GM12892 (cell line): Measurements from ENCODE around the gene LCT.
"Not testable (repeated sequence)": the region's sequence is repeated elsewhere in the genome, so short reads cannot be mapped to it uniquely, and the experiment has no call there.

Experiments used
- DNase-seq: peaks from one replicate; pipeline ENCODE4 v3.0.0; 2011; ENCODE audit not compliant: insufficient read length
- FAIRE-seq: peaks from 2 replicates; lab custom pipeline; 2011; peaks lifted over from hg19 to GRCh38; lab: Jason Lieb, UNC
- POLR2A ChIP-seq: IDR thresholded peaks from 2 replicates; pipeline ENCODE4 v1.6.1; 2011; ENCODE audit warnings: low read depth, low read length, control low read depth
- POLR2AphosphoS5 ChIP-seq: IDR thresholded peaks from 2 replicates; pipeline ENCODE4 v1.6.1; 2011; ENCODE audit warnings: low read depth, low read length, control low read depth
- TAF1 ChIP-seq: IDR thresholded peaks from 2 replicates; pipeline ENCODE4 v1.6.1; 2011; ENCODE audit warnings: low read depth, mild to moderate bottlenecking, control low read depth, low read length, borderline replicate concordance

The LCT gene

DNA sequence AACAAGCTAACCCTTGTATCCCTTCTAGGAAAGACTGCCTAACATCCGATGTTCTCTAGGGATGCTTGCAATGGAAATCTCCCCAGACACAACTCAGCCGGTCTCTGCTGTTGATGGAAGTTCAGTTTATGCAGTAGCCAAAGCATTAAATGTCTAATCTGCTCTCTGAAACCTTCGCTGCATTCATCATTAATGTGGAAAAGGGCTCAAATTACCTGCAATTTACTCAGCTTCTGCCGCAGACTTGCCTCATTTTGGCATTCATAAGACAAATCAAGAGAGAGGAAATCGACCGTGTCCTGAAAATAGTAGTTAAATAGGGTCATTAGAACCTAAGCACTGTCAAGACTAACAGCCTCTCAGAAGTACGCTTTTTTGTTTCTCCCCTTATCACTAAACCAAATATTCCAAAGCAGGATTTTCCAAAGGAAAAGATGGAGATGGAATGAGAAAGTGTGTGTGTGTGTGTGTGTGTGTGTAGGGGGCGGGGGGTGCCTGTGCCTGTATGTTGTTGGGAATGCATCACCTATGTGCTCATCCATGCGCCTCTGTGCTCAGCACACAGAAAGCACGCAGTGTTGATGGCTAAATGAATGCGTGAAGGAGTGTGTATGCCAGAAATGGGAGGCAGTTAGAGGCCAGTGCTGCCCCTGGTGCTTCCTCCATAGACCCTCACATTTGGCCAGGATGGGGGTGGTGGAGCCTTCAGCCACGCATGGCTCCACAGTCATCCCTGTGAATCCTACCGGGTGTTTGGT lies 7.4 kb downstream of the LCT start:
- no peak for TF ChIP-seq POLR2A
- TF ChIP-seq POLR2AphosphoS5 = no peak
- TF ChIP-seq TAF1 = no peak
- no peak for FAIRE-seq
- DNase-seq = no peak

DNA sequence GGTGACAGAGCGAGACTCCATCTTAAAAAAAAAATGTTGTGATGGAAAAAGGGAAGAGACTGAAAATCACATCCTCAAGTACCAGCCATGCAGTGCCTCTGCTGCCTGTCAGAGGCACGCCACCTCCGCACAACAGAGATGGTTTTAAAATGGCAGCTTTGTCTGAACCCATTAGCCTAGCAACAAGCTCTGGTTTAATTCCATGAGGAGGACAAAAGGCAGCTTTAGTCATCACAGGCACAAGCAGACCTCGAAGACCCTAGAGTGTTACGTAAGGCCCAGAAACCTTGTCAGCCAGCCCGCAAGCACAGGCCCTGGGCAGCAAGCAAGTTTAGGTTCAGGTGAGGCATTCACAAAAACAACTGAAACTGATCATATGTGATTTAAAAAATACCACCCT lies 10.4 kb downstream of the LCT start:
- TF ChIP-seq POLR2A = no peak
- TF ChIP-seq TAF1 = no peak
- TF ChIP-seq POLR2AphosphoS5 = no peak
- no peak for DNase-seq
- FAIRE-seq = no peak

DNA sequence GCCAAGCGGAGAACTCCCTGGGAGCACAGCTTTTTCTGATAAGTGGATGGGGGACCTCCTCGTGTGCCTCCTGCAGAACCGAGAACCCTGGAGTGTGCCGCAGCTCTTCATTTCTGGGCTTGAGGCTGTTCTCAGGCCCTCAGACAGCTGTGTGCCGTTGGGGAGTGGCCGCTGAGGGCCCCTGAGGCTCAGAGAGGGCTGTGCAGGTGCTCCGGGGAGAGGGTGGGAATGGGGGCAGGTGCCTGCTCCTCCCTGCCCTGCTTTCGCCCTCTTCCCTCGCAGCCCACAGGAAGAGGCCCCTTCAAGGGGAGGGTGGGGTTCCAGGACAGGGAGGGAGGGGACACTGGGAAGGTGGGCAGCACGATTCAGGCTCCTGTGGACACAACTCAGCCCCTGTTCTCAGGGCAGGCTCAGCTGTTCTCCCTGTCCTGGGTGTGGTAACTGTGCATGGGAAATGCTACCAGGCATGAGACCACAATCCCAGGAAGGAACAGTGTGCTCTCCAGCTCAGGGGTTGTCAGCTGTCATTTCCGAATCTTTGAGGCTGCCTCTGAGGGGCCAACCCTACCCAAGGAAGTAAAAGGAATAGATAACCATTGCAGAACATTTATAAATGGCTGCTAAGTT lies 11.3 kb downstream of the LCT start:
- no peak for DNase-seq
- no peak for TF ChIP-seq TAF1
- TF ChIP-seq POLR2A = no peak
- no peak for TF ChIP-seq POLR2AphosphoS5
- no peak for FAIRE-seq

DNA sequence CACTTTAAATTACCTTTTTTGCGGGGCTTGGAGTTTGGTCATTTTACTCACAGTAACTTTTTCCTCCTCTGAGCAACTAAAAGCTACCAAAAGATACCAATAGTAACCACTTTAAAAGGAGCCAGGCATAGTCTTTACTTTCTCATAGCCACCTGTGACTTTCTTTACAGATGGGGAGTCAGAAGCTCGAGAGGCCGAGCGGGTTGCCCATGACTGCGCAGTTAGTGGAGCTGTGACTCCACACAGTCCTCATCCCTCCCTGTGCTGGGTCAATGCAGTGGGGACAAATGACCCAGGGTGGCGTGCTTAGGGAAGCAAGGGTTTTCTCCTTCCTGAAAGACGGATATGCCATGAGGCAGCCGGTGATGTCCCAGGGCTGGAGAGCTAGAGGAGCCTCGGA lies 11.9 kb downstream of the LCT start:
- TF ChIP-seq POLR2A = no peak
- no peak for TF ChIP-seq TAF1
- no peak for TF ChIP-seq POLR2AphosphoS5
- no peak for DNase-seq
- FAIRE-seq = no peak

DNA sequence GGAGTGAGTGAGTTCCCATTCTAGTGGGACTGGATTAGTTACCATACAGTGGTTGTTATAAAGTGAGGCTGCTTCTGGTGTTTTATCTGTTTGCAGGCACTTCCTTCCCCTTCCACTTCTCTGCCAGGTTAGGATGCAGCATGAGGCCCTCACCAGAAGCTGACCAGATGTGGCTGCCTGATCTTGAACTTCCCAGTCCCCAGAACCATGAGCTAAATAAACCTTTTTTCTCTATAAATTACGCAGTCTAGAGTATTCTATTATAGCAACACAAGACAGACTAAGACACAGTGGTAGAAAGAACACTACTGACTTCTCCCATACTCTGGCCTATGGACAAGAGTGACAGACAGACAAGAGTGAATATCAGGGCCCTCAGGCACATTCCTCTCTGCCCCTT lies 14.1 kb downstream of the LCT start:
- FAIRE-seq = no peak

DNA sequence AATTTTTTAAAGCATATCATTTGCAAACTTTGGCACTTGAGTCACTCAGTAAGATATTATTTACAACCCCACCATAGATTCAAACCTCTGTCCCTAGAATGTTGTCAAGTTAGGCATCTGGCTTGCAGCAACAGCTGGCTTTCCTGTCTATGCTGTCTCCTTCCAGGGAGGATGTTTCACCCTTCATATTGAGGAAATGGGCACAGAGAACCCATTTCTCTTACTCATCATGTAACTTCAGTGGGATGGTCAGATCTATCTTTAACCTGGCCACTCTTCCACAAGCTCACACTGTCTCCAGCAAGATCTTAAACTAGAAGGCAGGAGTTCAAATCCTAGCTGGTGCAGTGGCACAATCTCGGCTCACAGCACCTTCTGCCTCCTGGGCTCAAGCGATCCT lies 15.8 kb downstream of the LCT start:
- DNase-seq (no peak), FAIRE-seq (peak; percentile 73)
- TF ChIP-seq TAF1 (no peak), POLR2AphosphoS5 (no peak), POLR2A (no peak)

More for the DNA sequence above, 14.1 kb downstream of the LCT start:
- no peak for TF ChIP-seq POLR2A
- TF ChIP-seq POLR2AphosphoS5 = no peak
- DNase-seq = no peak

DNA sequence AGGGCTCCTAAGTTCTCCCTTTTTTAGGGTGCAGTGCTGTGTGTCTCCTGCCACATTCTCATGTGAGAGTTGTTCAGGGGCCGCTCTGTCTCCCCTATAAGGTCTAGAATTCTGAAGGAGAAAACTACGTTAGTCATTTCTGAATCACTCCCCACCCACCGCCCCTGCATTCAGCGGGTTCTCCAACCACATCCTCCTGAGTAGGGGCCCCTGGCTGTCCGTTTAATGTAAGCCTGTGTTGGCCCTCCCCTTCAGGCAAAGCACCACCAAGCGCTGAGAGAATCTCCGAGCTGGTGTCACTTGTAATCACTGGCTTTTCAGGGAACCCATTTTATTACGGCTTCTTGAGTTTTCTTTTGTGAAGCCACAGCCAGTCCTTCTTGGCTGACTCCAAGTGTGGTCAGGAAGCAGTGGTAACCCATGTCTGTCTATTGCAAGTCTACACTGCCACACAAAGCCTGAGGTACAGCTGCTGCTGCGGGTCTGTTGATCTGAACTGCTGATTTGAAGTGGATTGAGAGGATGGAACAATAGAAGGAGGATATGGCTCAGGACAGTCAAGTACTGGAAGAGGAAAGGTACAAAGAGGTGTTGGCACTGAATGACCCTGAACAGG lies 16.9 kb downstream of the LCT start:
- TF ChIP-seq POLR2AphosphoS5 = no peak; the same call in 1 of the 2 replicates
- TF ChIP-seq TAF1 = 0 out of 2 replicates have a peak, but pooled peaks have one; percentile 32
- TF ChIP-seq POLR2A = peak; percentile 33
- FAIRE-seq = peak; percentile 87
- peak; percentile 32 for DNase-seq

DNA sequence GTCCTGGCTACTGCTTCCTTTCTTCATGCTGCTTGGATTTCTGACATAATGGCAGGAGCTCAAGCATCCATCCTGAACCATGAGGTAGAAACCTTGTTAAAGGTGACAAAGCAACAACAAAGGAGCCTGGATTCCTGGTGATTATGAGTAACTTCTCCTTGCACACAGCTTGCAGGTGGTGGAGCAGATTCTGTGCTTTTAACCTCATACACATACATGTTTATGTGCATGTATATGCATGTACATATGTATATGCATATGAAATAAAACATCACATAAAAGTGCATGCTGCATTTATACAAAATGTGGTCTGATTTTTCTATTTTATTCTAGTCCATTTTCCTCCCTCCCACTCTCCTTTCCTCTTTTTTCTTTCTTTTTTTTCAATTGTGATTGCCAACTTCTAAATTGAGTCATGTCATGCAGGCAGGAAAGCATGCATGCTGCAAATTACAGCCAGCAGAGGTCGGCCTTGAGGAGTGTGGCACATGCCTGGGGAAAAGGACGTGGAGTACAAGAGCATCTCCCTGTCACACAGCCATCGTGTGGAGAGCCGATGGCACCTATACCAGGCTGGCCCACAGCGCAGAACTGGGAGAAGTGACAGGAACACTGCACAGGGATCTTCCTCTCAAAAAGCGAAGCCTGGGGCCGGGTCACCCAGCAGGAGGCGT lies 17.9 kb downstream of the LCT start:
- no peak for DNase-seq
- FAIRE-seq = no peak
- TF ChIP-seq TAF1 (no peak), POLR2AphosphoS5 (no peak), POLR2A (no peak)

DNA sequence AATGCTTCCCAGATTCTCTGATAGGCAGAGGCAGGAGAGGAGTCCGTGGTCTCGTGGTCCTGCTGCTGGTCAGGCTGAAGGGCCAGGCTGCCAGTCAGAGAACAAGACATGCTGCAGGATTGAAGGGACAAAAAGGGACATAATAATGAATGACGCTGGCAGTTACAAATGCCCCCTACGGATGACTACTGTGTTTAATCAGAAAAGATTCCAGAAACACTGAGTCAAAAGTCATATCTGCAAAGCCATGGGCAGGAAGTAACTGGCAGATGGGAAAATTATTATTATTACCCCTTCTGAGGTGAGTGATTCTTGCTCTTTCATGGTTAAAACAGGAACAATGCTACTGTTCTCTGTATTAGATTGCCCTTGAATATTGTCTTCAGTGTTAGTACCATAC lies 19.0 kb downstream of the LCT start:
- DNase-seq (no peak), FAIRE-seq (no peak)
- TF ChIP-seq POLR2A (no peak), TAF1 (no peak), POLR2AphosphoS5 (no peak)

DNA sequence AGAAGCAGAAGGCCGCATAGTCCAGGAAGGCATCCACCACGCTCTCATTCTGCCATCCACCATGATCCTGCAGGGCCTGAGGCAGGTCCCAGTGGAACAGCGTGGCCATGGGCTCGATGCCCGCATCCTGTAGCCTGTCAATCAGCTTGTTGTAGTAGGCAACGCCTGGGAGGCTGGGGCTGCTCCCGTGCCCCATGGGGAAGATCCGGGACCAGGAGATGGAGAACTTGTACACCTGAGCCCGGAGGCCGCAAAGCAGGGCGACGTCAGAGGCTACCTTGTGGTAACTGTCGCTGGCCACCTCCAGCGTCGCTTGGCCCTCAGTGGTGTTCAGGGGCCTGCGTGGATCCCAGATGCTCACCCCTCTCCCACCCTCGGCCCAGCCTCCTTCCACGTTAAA lies 19.5 kb downstream of the LCT start:
- TF ChIP-seq TAF1 = no peak
- no peak for TF ChIP-seq POLR2A
- TF ChIP-seq POLR2AphosphoS5 = no peak
- no peak for FAIRE-seq
- no peak for DNase-seq

DNA sequence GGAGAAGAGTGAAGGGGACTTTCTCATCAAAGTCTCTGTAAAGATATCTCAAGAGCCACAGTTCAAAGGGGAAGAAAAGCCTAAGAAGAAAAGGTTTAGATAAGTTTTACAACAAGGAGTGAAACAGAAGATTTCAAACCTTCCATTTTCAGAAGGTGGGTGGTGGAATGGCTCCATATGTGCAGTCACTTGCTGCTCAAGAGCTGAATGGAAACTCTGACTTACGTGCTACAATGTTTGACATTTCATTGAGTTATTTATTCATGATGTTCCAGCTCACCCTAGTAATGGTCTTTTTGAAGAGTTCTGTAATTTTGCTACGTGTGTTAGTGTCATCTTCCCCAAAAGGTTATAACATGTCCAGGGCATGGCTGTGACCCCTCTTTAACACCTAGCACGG lies 21.7 kb downstream of the LCT start:
- no peak for DNase-seq
- TF ChIP-seq POLR2A = no peak
- FAIRE-seq = no peak

DNA sequence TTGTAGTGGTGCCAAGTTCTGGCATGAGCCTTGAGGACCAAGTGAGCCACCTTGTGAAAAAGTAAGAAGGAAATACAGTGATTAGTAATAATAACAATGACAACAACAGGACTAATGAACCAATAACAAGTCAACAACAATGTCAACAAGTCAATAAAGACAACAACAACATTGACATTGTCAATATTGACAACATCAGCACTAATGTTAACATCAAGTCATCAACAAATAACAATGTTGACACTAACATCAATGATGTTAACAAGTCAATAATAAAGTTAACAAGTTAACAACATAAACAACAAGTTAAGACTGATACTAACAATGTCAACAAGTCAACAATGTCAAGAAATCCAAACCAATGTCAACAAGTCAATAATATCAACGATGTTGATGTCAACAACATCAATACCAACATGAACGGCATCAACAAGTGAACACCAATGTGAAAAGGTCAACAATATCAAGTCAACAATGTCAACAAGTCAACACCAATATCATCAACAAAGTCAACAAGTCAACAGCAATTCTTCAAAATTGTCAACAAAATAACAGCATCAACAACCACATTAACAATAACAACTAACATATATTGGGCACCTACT lies 24.0 kb downstream of the LCT start:
- DNase-seq (no peak), FAIRE-seq (no peak)
- TF ChIP-seq POLR2AphosphoS5 = no peak

DNA sequence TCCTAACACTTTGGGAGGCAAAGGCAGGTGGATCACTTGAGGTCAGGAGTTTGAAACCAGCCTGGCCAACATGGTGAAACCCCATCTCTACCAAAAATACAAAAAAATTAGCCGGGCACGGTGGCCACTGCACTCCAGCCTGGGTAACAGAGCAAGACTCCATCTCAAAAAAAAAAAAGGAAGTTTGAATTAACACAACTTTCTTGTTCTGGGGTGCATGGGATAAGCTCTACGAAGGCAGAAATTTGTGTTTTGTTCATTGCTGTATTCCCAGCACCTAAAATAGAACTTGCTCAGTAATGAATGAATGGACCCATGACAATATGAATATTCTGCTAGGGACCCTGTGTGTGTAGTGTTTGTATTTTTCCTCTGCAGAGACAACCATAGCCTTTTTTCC lies 29.1 kb downstream of the LCT start:
- FAIRE-seq, DNase-seq: not testable (repeated sequence)
